ENCODE data around the gene FLVCR1. TPM values are rescaled to one million over a fixed set of nuclear protein-coding genes. Genes with fewer than 3 reads are reported as not detected.

The FLVCR1 gene
- total RNA-seq, 1 donor from 2014 or later = 6.8 TPM

DNA sequence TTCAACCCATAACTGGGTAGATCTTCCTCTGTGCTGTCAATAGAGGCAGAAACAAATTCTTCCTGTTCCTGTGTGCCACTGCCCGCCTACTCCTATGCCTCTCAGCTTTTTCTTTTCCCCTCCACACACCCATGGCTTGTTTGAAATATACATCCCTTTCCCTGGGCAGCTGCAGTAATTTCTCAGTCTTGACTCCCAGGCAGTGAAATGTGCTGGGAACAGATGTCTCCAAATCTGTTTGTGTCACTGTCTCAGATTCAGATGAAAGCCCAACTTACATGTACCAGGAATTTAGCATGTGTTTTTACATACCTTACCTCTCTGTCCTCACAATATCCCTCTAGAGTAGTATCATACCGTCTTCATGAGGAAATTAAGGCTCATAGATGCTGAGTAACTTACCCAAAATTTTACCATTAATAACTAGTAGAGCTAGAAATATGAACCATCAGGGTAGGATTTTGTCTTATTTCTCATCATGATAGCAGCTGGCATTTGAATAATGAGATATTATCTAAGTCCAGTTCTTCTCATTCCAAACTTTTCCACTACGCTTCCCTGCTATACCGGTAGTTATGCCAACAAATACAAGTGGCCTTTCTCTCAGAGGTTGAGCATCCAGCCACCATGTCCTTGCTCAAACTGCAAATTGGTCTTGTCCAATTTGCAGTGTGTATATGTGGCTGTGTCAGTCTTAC, 87.5 kb downstream of the FLVCR1 start:
- TF ChIP-seq, protein P1, sequence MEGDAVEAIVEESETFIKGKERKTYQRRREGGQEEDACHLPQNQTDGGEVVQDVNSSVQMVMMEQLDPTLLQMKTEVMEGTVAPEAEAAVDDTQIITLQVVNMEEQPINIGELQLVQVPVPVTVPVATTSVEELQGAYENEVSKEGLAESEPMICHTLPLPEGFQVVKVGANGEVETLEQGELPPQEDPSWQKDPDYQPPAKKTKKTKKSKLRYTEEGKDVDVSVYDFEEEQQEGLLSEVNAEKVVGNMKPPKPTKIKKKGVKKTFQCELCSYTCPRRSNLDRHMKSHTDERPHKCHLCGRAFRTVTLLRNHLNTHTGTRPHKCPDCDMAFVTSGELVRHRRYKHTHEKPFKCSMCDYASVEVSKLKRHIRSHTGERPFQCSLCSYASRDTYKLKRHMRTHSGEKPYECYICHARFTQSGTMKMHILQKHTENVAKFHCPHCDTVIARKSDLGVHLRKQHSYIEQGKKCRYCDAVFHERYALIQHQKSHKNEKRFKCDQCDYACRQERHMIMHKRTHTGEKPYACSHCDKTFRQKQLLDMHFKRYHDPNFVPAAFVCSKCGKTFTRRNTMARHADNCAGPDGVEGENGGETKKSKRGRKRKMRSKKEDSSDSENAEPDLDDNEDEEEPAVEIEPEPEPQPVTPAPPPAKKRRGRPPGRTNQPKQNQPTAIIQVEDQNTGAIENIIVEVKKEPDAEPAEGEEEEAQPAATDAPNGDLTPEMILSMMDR (IDR thresholded peaks at IDR 0.05; ENCODE audit: insufficient read depth, low read length, severe bottlenecking) = no peak
- no peak for FAIRE-seq

DNA sequence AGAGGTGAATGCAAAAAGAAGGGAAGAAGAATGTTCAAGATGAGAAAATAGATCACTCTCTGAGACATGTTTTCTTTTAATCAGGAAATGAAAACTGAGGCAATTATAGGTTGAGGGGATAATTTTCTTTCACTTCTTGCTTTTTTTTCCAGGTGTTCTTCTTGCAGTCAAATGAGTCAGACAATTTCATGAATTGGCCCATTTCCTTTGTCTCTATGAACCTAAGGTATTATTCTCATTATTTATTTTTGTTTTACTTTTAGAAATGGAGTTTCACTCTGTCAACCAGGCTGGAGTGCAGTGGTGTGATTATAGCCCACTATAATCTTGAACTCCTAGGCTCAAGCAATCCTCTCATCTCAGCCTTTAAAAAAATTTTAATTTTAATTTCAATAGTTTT, 88.8 kb downstream of the FLVCR1 start:
- FAIRE-seq (no peak), DNase-seq (ENCODE audit: low read depth) (no peak)
- H3K36me3 ChIP-seq (ENCODE audit: control insufficient read depth, insufficient read depth, low read length) = no peaks in the 10 kb centered on the region
- TF ChIP-seq, protein P1 (IDR thresholded peaks at IDR 0.05; ENCODE audit: insufficient read depth, low read length, severe bottlenecking) = no peak
- H3K27me3 ChIP-seq (ENCODE audit: control insufficient read depth, insufficient read depth, low read length) = peaks cover 17% of the 10 kb centered on the region
- no peak overlapping the region for H3K4me3 ChIP-seq (ENCODE audit: low read depth, low read length)

More for the DNA sequence above, 87.5 kb downstream of the FLVCR1 start:
- H3K36me3 ChIP-seq (ENCODE audit: control insufficient read depth, insufficient read depth, low read length) = no peaks in the 10 kb centered on the region
- no peak for DNase-seq (ENCODE audit: low read depth)
- H3K4me3 ChIP-seq (ENCODE audit: low read depth, low read length) = no peak overlapping the region
- peaks cover 8% of the 10 kb centered on the region for H3K27me3 ChIP-seq (ENCODE audit: control insufficient read depth, insufficient read depth, low read length)

Other genes starting within 250 kb of the FLVCR1 start
- gene ATF3, start 249.5 kb upstream of the FLVCR1 start, total RNA-seq = 19.2 and 31.7 TPM in 2 replicates
- 0.26 TPM in 1 of 2 replicates, not detected in the other for gene BATF3, start 158.4 kb upstream of the FLVCR1 start, total RNA-seq
- gene NSL1, start 66.5 kb upstream of the FLVCR1 start, total RNA-seq = 11.3 TPM in 2 replicates
- gene TATDN3, start 66.4 kb upstream of the FLVCR1 start, total RNA-seq = 12.1 and 21.8 TPM in 2 replicates
- gene SPATA45, start 10.6 kb upstream of the FLVCR1 start, total RNA-seq = not detected in 2 replicates
- not detected in 2 replicates for gene VASH2, start 92.3 kb downstream of the FLVCR1 start, total RNA-seq
- gene ANGEL2, start 157.6 kb downstream of the FLVCR1 start, total RNA-seq = 22.4 and 23.2 TPM in 2 replicates
- 12.9 and 19.7 TPM in 2 replicates for gene RPS6KC1, start 193.0 kb downstream of the FLVCR1 start, total RNA-seq

Measured in bronchial epithelial cell (primary cell).